CD4-positive, alpha-beta T cell treated with Interleukin-6 for 4 hours (primary cell): ENCODE measurements around the gene MPRIP.

Experiments used
- DNase-seq: peaks from one replicate; pipeline ENCODE4 v3.0.0-alpha.2; 2020; ENCODE audit warnings: mixed read lengths

Gene MPRIP

GRCh38 chr17:17111401-17112393 is 69.4 kb downstream of the MPRIP start:
- no peak for DNase-seq

- DNase-seq: no peak
These were observed 70.5 kb downstream of the MPRIP start for GRCh38 chr17:17112628-17113200.

- DNase-seq: no peak
These were observed 72.5 kb downstream of the MPRIP start for GRCh38 chr17:17114592-17115225.

GRCh38 chr17:17115620-17116019 is 73.4 kb downstream of the MPRIP start:
- DNase-seq: no peak

- no peak for DNase-seq
These were observed 74.1 kb downstream of the MPRIP start for GRCh38 chr17:17116406-17116805.

GRCh38 chr17:17117923-17118322 is 75.7 kb downstream of the MPRIP start:
- DNase-seq: no peak

- DNase-seq: no peak
These were observed 76.1 kb downstream of the MPRIP start for GRCh38 chr17:17118399-17118798.

GRCh38 chr17:17119106-17119505 is 76.8 kb downstream of the MPRIP start:
- no peak for DNase-seq

GRCh38 chr17:17119533-17119932 is 77.3 kb downstream of the MPRIP start:
- DNase-seq: peak; percentile 76

- no peak for DNase-seq
These were observed 78.0 kb downstream of the MPRIP start for GRCh38 chr17:17120294-17120693.

- DNase-seq: no peak
These were observed 78.4 kb downstream of the MPRIP start for GRCh38 chr17:17120701-17121100.

- no peak for DNase-seq
These were observed 78.9 kb downstream of the MPRIP start for GRCh38 chr17:17121162-17121561.

GRCh38 chr17:17122781-17123483 is 80.7 kb downstream of the MPRIP start:
- no peak for DNase-seq

- DNase-seq: no peak
These were observed 82.1 kb downstream of the MPRIP start for GRCh38 chr17:17124341-17124740.

GRCh38 chr17:17125136-17126084 is 83.2 kb downstream of the MPRIP start:
- peak; percentile 49 for DNase-seq

- no peak for DNase-seq
These were observed 84.2 kb downstream of the MPRIP start for GRCh38 chr17:17126131-17127110.

- DNase-seq: no peak
These were observed 84.9 kb downstream of the MPRIP start for GRCh38 chr17:17127156-17127555.

GRCh38 chr17:17127730-17128291 is 85.6 kb downstream of the MPRIP start:
- no peak for DNase-seq

GRCh38 chr17:17128476-17129075 is 86.3 kb downstream of the MPRIP start:
- DNase-seq: no peak

- DNase-seq: no peak
These were observed 87.2 kb downstream of the MPRIP start for GRCh38 chr17:17129466-17129865.
